ENCODE results near the gene CLEC10A. TPM values are rescaled to one million over a fixed set of nuclear protein-coding genes. Genes with fewer than 3 reads are reported as not detected.
"Not testable (repeated sequence)": the region's sequence is repeated elsewhere in the genome, so short reads cannot be mapped to it uniquely, and the experiment has no call there.

Gene CLEC10A
- total RNA-seq, 1 donor from 2014 or later = 2.9 TPM

- TF ChIP-seq, protein P1, sequence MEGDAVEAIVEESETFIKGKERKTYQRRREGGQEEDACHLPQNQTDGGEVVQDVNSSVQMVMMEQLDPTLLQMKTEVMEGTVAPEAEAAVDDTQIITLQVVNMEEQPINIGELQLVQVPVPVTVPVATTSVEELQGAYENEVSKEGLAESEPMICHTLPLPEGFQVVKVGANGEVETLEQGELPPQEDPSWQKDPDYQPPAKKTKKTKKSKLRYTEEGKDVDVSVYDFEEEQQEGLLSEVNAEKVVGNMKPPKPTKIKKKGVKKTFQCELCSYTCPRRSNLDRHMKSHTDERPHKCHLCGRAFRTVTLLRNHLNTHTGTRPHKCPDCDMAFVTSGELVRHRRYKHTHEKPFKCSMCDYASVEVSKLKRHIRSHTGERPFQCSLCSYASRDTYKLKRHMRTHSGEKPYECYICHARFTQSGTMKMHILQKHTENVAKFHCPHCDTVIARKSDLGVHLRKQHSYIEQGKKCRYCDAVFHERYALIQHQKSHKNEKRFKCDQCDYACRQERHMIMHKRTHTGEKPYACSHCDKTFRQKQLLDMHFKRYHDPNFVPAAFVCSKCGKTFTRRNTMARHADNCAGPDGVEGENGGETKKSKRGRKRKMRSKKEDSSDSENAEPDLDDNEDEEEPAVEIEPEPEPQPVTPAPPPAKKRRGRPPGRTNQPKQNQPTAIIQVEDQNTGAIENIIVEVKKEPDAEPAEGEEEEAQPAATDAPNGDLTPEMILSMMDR (IDR thresholded peaks at IDR 0.05; ENCODE audit: borderline replicate concordance) = no peak
- H3K4me1 ChIP-seq = no peaks in the 10 kb centered on the region
- H3K4me3 ChIP-seq = no peak overlapping the region
- DNase-seq = no peak
- no peak overlapping the region for H3K27ac ChIP-seq (replicated peaks)
- no peaks in the 10 kb centered on the region for H3K9me3 ChIP-seq (replicated peaks)
- intact Hi-C loops (cut with micrococcal nuclease) = no loop called here
- no peaks in the 10 kb centered on the region for H3K36me3 ChIP-seq
- peaks cover 76% of the 10 kb centered on the region for H3K27me3 ChIP-seq (ENCODE audit: low read depth)
Observed at GRCh38 chr17:7123844-7124243, 43.8 kb upstream of the CLEC10A start.

DNA sequence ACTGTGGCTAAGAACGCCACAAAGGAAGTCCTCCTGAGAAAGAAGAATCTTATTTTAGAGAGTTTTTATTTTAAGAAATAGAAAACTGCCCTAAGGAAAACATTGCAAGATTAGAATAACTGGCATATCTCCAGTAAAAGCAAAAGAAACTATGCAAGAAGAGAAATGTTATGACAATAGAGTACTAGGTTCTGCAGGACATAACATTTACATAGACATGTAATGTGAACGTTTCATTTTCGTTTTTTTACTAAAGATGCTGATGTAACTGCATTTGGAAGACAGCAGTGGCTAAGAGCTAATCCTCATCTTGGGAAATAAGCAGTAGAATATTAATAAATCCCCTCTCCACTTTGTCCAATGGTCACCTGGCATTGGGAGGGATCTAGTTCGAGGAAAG is 42.3 kb upstream of the CLEC10A start:
- Histone ChIP-seq H3K27ac (replicated peaks) (no peak overlapping the region), H3K36me3 (no peaks in the 10 kb centered on the region), H3K4me1 (no peaks in the 10 kb centered on the region), H3K9me3 (replicated peaks) (no peaks in the 10 kb centered on the region), H3K4me3 (no peak overlapping the region), H3K27me3 (ENCODE audit: low read depth) (peaks cover 63% of the 10 kb centered on the region)
- intact Hi-C loops (cut with micrococcal nuclease) = no loop called here
- TF ChIP-seq, protein P1 (IDR thresholded peaks at IDR 0.05; ENCODE audit: borderline replicate concordance) = no peak
- no peak for DNase-seq

- Histone ChIP-seq H3K27me3 (ENCODE audit: low read depth) (peaks cover 57% of the 10 kb centered on the region), H3K27ac (replicated peaks) (peak overlapping the region; percentile 55)
- H3K36me3 ChIP-seq; intact Hi-C loops (cut with micrococcal nuclease); DNase-seq; H3K4me1 ChIP-seq; H3K4me3 ChIP-seq; H3K9me3 ChIP-seq (replicated peaks): not testable (repeated sequence)
Observed at GRCh38 chr17:7120635-7121034, 40.6 kb upstream of the CLEC10A start.

GRCh38 chr17:7120123-7120522 is 40.1 kb upstream of the CLEC10A start:
- Histone ChIP-seq H3K27ac (replicated peaks) (no peak overlapping the region), H3K36me3 (no peaks in the 10 kb centered on the region), H3K27me3 (ENCODE audit: low read depth) (peaks cover 57% of the 10 kb centered on the region), H3K4me1 (no peaks in the 10 kb centered on the region), H3K9me3 (replicated peaks) (no peaks in the 10 kb centered on the region), H3K4me3 (no peak overlapping the region)
- TF ChIP-seq, protein P1 (IDR thresholded peaks at IDR 0.05; ENCODE audit: borderline replicate concordance) = no peak
- no peak for DNase-seq
- intact Hi-C loops (cut with micrococcal nuclease) = no loop called here

GRCh38 chr17:7119314-7119713 is 39.3 kb upstream of the CLEC10A start:
- Histone ChIP-seq H3K36me3 (no peaks in the 10 kb centered on the region), H3K27me3 (ENCODE audit: low read depth) (peaks cover 52% of the 10 kb centered on the region), H3K27ac (replicated peaks) (no peak overlapping the region), H3K4me3 (no peak overlapping the region), H3K4me1 (no peaks in the 10 kb centered on the region), H3K9me3 (replicated peaks) (no peaks in the 10 kb centered on the region)
- TF ChIP-seq, protein P1 (IDR thresholded peaks at IDR 0.05; ENCODE audit: borderline replicate concordance) = no peak
- intact Hi-C loops (cut with micrococcal nuclease) = no loop called here
- DNase-seq = no peak

- H3K9me3 ChIP-seq (replicated peaks) = no peaks in the 10 kb centered on the region
- TF ChIP-seq, protein P1 (IDR thresholded peaks at IDR 0.05; ENCODE audit: borderline replicate concordance) = no peak
- H3K36me3 ChIP-seq = no peaks in the 10 kb centered on the region
- intact Hi-C loops (cut with micrococcal nuclease) = no loop called here
- no peak overlapping the region for H3K4me3 ChIP-seq
- DNase-seq = no peak
- H3K27me3 ChIP-seq (ENCODE audit: low read depth) = peaks cover 45% of the 10 kb centered on the region
- no peaks in the 10 kb centered on the region for H3K4me1 ChIP-seq
- no peak overlapping the region for H3K27ac ChIP-seq (replicated peaks)
Observed at GRCh38 chr17:7114875-7115614, 35.0 kb upstream of the CLEC10A start.
